Tibial nerve (tissue), 4 donors: ENCODE results near the gene SMAD5. TPM values are rescaled to one million over a fixed set of nuclear protein-coding genes. Genes with fewer than 3 reads are reported as not detected.

Experiments used
- DNase-seq, 2 donors: peaks; one replicate each; pipeline ENCODE4 v3.0.0-alpha.2; 2019; ENCODE audit warnings: low spot score in 2 of 2
- H3K27ac ChIP-seq, 4 donors: fragments of 200-600 bp; sonication (generic) in 3 of 4; one replicate each; pipeline ENCODE4 v1.5.1; 2017 to 2019; ENCODE audit warnings: mild to moderate bottlenecking in 1 of 4
- H3K27me3 ChIP-seq, 2 donors: fragments of 200-600 bp; sonication (generic) in 1 of 2; one replicate each; pipeline versions ENCODE4 v1.5.1 to v1.6.0; 2017 to 2019
- H3K36me3 ChIP-seq, 3 donors: fragments of 200-600 bp; sonication (generic); one replicate each; pipeline ENCODE4 v1.5.1; 2018 to 2019
- H3K4me1 ChIP-seq, 4 donors: fragments of 200-600 bp; sonication (generic) in 3 of 4; one replicate each; pipeline ENCODE4 v1.5.1; 2017 to 2019
- H3K4me3 ChIP-seq, 4 donors: fragments of 200-600 bp; sonication (generic) in 3 of 4; one replicate each; pipeline ENCODE4 v1.5.1; 2017 to 2019; ENCODE audit warnings: mild to moderate bottlenecking in 1 of 4, moderate library complexity in 1 of 4
- H3K9me3 ChIP-seq, 4 donors: fragments of 200-600 bp; sonication (generic) in 3 of 4; one replicate each; pipeline ENCODE4 v1.5.1; 2017 to 2019
- CTCF ChIP-seq, 5 experiments: fragments of 200-600 bp in 3 of 5; fragments of 450-650 bp in 2 of 5; sonication (generic) in 3 of 5; IDR thresholded peaks; one replicate each; pipeline ENCODE4 v1.5.1; 2016 to 2019; ENCODE audit warnings: antibody characterized with exemption in 5 of 5, mild to moderate bottlenecking in 3 of 5, moderate library complexity in 2 of 5
- EP300 ChIP-seq, 2 donors: sonication (generic); formaldehyde crosslinking; IDR thresholded peaks; one replicate each; pipeline ENCODE4 v1.6.1; 2017; ENCODE audit warnings: antibody characterized with exemption in 2 of 2, mild to moderate bottlenecking in 1 of 2
- POLR2A ChIP-seq, 2 donors: fragments of 450-650 bp; IDR thresholded peaks; one replicate each; pipeline ENCODE4 v1.6.1; 2017; ENCODE audit warnings: antibody characterized with exemption in 2 of 2, mild to moderate bottlenecking in 2 of 2, moderate library complexity in 2 of 2
- WGBS, 2 donors: methylation state at CpG; one replicate each; pipeline ENCODE4 v1.1.5; 2018; 5-methylcytosine and 5-hydroxymethylcytosine counted together
- total RNA-seq, 4 donors: library from RNA; depleted of rRNA; stranded (reverse); fragments of >200 nt; gene quantifications; one replicate each; pipeline ENCODE4 v1.1.0, GENCODE V29; 2016

Gene SMAD5
- 10 to 100 TPM; 34.5 to 65.5 (median 54.3) TPM for total RNA-seq

GRCh38 chr5:136132557-136133221, at the start of gene SMAD5:
Gene SMAD5, plus strand, starts transcription at chr5:136132845. Its CDS starts 20,916 bp downstream, at chr5:136153761.
- peak; percentile 32 to 96 for TF ChIP-seq EP300 (IDR thresholded peaks at IDR 0.05)
- peak in 2 of 5 experiments; percentile 29 to 30 for TF ChIP-seq CTCF (IDR thresholded peaks at IDR 0.05)
- TF ChIP-seq POLR2A (IDR thresholded peaks at IDR 0.05) = peak; percentile 74 to 92
- WGBS, 2 donors = 0 to 1% methylated on average over 11 to 42 of the region's 81 CpGs
- Histone ChIP-seq H3K4me1 (peaks cover 0 to 55% (median 17%) of the 10 kb centered on the region in 4 donors), H3K36me3 (no peaks in the 10 kb centered on the region), H3K27ac (peak within 1 kb of the TSS; percentile 93 to 98 (median 96)), H3K9me3 (no peaks in the 10 kb centered on the region), H3K4me3 (peak within 1 kb of the TSS; percentile 66 to 100 (median 87)), H3K27me3 (no peaks in the 10 kb centered on the region)
- peak; percentile 85 to 90 for DNase-seq

- DNase-seq = no peak
- H3K4me3 ChIP-seq = no peak overlapping the region
- H3K9me3 ChIP-seq = no peaks in the 10 kb centered on the region
- WGBS, 2 donors = 97 to 100% methylated on average over 1 of the region's 1 CpG
- H3K4me1 ChIP-seq = peaks cover 0 to 23% (median 8%) of the 10 kb centered on the region in 4 donors
- H3K36me3 ChIP-seq = no peaks in the 10 kb centered on the region
- no peaks in the 10 kb centered on the region for H3K27me3 ChIP-seq
- H3K27ac ChIP-seq = no peak overlapping the region
- TF ChIP-seq EP300 (IDR thresholded peaks at IDR 0.05) (no peak), POLR2A (IDR thresholded peaks at IDR 0.05) (no peak), CTCF (IDR thresholded peaks at IDR 0.05) (no peak)
Measured at GRCh38 chr5:136084698-136085097, 47.9 kb upstream of the SMAD5 start.

GRCh38 chr5:136086783-136087566, 45.7 kb upstream of the SMAD5 start:
- Histone ChIP-seq H3K9me3 (no peaks in the 10 kb centered on the region), H3K27me3 (no peaks in the 10 kb centered on the region), H3K27ac (no peak overlapping the region), H3K4me3 (no peak overlapping the region), H3K36me3 (no peaks in the 10 kb centered on the region), H3K4me1 (peaks cover 0 to 15% (median 8%) of the 10 kb centered on the region in 4 donors)
- WGBS, 2 donors = 80 to 82% methylated on average over 5 of the region's 5 CpGs
- no peak for DNase-seq
- TF ChIP-seq CTCF (IDR thresholded peaks at IDR 0.05) = no peak
- TF ChIP-seq POLR2A (IDR thresholded peaks at IDR 0.05) = no peak
- no peak for TF ChIP-seq EP300 (IDR thresholded peaks at IDR 0.05)

- H3K36me3 ChIP-seq = no peaks in the 10 kb centered on the region
- H3K27ac ChIP-seq = peak overlapping the region in 2 of 4 donors; percentile 35 to 68
- 42 to 47% methylated on average over 16 of the region's 16 CpGs for WGBS, 2 donors
- H3K4me3 ChIP-seq = no peak overlapping the region
- DNase-seq = no peak
- TF ChIP-seq POLR2A (IDR thresholded peaks at IDR 0.05) (no peak), EP300 (IDR thresholded peaks at IDR 0.05) (no peak), CTCF (IDR thresholded peaks at IDR 0.05) (no peak)
- H3K27me3 ChIP-seq = no peaks in the 10 kb centered on the region
- H3K9me3 ChIP-seq = no peaks in the 10 kb centered on the region
- H3K4me1 ChIP-seq = peaks cover 0 to 10% (median 6%) of the 10 kb centered on the region in 4 donors
Measured at GRCh38 chr5:136087961-136088871, 44.4 kb upstream of the SMAD5 start.
